HCEC 1CT (cell line): Measurements from ENCODE around the gene SERPINE3.

Experiments used
- DNase-seq: peaks from one replicate; pipeline ENCODE4 v3.0.0-alpha.2; 2017

SERPINE3 gene

GRCh38 chr13:51364404-51365008, 25.0 kb downstream of the SERPINE3 start:
- DNase-seq = peak; percentile 70

- peak; percentile 59 for DNase-seq
These were observed 30.6 kb downstream of the SERPINE3 start for GRCh38 chr13:51370116-51370515.

DNA sequence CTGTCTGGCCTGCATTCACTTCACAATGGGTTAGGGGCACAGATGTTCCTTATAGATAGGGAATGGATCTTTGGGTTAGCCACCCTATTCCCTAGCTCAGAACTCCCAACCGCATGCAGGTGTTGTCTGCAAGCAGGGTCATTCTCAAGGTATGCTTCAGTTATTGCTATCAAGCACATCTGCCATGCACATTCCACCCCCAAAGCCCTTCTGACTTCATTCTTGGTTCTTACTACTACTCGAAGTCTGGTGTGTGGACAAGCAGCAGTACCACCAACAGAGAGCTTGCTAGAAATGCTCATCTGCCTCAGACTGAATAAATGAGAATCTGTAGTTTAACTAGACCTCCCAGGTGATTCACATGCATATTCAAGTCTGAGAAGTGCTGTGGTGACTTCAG, 31.3 kb downstream of the SERPINE3 start:
- no peak for DNase-seq

GRCh38 chr13:51371768-51372399, 32.4 kb downstream of the SERPINE3 start:
- no peak for DNase-seq

- DNase-seq = no peak
These were observed 34.0 kb downstream of the SERPINE3 start for GRCh38 chr13:51373451-51373850.

DNA sequence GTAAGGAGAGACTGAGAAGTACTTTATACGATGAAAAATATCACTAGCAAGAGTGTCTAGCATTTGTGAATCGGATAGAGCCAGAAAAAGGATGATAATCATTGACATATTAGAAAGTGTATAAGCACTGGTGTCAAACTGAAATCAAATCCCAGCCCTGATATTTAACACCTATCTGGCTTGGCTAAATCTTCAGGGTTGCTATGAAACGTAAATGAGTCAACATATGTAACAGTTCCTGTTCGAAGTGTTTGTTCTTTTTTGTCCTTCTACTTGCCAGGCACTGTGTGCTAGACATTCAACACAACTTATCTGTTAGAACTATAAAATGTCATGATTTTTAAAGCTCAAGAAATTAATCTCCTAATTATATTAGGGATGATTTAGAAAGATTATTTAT, 40.8 kb downstream of the SERPINE3 start:
- DNase-seq = peak; percentile 50

- no peak for DNase-seq
These were observed 45.6 kb downstream of the SERPINE3 start for GRCh38 chr13:51385114-51385513.

DNA sequence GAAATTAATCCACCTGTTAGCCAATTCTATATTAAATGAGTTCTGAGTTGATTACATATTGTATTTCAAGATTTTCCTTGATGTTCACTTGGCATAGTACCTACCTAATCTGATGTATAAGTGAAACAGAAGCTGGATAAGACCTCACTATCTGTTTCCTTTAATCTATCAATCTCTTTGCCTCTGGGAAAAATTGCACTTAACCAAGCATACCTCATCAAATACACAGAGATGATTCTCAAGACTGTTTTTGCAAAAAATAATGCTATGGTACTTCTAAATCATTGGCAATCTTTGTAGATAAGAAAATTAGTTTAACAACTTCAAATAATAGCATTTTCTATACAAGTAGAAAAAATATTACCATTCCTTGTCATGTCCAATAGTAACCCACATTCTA, 55.2 kb downstream of the SERPINE3 start:
- DNase-seq = no peak

GRCh38 chr13:51396352-51396751, 56.9 kb downstream of the SERPINE3 start:
- DNase-seq = no peak

DNA sequence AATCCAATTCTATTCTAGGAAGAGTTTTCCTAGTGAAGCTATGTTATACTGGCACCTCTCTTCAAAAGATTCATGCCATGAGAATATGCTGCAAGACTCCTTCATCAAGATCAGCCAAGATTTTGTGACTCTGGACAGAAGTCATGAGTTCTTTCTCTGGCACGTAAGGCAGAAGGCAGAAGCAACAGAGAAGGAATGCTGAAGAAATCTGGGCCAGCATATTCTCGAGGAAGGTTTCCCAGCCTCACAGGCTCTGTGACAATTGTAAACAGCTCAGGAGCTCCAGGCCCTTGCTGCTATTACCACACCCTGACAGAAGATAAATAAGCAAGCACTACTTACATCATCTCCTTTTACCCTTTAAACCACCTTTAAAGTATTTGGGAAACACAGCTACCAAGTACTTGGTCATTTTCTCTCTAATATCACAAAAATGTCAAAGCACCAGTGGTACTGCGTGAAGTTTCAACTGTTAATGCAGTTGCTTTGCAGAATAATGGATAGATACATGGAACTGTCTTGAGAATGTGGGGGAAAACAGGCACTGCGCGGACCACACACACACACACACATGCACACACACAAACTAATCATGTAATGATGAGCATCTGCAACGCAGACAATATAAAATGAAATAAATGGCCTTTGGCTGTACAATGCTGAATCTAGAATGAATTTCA, 57.9 kb downstream of the SERPINE3 start:
- DNase-seq = peak; percentile 49

DNA sequence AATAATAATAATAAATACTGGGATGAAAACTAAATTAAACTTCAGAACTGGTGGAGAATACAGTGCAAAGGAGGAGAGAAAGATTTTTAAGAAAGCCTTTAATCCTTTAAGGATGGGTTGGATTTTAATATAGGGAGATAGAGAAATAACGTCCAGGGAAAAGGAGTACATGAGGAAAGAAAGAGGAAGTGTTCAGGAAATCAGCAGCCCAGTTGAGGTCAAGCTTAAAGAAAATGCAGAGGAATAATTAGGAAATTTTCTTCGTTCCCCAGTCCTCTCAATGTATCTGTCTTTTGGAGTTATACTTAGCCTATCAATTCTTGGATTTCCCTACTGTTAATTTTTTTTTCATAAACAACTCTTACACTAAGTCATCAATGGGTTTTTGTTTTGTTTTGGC, 65.7 kb downstream of the SERPINE3 start:
- DNase-seq = no peak

DNA sequence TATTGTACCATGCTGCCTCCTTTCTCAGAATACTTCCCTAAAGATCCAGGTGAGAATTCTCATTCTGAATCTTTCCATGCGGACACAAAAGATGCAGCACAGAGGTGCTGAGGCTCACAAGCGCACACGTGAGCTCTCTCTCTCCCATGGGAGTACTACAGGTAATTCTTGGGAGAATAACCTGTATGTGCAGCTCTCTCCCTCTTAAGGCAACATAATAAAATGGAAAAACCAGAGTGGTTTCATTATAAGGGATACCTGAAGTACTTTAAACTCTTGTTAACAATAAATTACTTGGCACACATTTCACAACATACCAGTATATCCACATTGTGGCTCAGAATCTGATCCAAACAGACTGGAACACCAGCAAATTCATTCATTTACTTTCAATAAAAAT, 72.9 kb downstream of the SERPINE3 start:
- DNase-seq = no peak
